Measurements from ENCODE around the gene DHX36.

DHX36 gene

DNA sequence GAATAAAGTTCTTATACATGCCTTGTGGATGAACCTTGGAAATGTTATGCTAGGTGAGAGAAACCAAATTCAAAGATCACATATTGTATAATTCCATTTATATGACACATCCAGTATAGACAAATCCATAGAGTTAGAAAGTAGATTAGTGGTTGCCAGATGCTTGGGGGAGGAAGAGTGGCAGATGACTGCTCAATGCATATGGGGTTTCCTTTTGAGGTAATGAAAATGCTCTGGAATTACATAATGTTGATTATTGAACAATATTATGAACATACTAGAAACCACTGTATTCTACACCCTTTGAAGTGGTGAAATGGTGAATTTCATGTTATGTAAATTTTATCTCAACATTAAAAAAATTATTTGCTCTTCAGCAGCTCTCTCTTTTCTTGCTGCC is 100.8 kb downstream of the DHX36 start:
- DNase-seq (ENCODE audit: low read depth in 2 of 2): no peak

Measured in activated CD8-positive, alpha-beta memory T cell treated with anti-CD3 and anti-CD28 coated beads for 4 hours (primary cell).